ENCODE data around the gene BET1L. TPM values are rescaled to one million over a fixed set of nuclear protein-coding genes. Genes with fewer than 3 reads are reported as not detected.

The BET1L gene
- total and polyA plus RNA-seq, 10 of the 15 experiments (the other 5 are each of a cell fraction or from before 2014, with no cell fraction given) = 6.7 to 55.4 (median 39.7) TPM

DNA sequence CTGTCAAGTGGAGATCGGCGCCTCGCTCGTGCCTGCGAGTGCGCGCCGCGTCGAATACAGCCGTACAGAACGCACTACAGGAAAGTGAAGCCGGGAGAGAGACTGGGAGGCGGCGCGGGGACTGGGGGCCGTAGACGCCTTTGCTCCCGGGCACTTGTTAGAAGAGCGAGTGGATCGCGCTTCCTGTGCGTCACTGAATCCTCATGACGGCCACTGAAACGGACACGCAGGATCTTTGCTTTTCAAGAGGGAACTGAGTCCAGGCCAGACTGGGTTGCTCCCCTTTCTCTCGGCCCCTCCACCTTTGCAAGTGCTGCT is 623 bp upstream of the BET1L start (continued):
- TF ChIP-seq, protein P1, sequence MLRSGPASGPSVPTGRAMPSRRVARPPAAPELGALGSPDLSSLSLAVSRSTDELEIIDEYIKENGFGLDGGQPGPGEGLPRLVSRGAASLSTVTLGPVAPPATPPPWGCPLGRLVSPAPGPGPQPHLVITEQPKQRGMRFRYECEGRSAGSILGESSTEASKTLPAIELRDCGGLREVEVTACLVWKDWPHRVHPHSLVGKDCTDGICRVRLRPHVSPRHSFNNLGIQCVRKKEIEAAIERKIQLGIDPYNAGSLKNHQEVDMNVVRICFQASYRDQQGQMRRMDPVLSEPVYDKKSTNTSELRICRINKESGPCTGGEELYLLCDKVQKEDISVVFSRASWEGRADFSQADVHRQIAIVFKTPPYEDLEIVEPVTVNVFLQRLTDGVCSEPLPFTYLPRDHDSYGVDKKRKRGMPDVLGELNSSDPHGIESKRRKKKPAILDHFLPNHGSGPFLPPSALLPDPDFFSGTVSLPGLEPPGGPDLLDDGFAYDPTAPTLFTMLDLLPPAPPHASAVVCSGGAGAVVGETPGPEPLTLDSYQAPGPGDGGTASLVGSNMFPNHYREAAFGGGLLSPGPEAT (IDR thresholded peaks at IDR 0.05; ENCODE audit: low read depth) = 0 out of 2 replicates have a peak, but pooled peaks have one; percentile 10
- TF ChIP-seq TAF1 (IDR thresholded peaks at IDR 0.05; ENCODE audit: borderline replicate concordance, low read depth, low read length) = peak; percentile 29

DNA sequence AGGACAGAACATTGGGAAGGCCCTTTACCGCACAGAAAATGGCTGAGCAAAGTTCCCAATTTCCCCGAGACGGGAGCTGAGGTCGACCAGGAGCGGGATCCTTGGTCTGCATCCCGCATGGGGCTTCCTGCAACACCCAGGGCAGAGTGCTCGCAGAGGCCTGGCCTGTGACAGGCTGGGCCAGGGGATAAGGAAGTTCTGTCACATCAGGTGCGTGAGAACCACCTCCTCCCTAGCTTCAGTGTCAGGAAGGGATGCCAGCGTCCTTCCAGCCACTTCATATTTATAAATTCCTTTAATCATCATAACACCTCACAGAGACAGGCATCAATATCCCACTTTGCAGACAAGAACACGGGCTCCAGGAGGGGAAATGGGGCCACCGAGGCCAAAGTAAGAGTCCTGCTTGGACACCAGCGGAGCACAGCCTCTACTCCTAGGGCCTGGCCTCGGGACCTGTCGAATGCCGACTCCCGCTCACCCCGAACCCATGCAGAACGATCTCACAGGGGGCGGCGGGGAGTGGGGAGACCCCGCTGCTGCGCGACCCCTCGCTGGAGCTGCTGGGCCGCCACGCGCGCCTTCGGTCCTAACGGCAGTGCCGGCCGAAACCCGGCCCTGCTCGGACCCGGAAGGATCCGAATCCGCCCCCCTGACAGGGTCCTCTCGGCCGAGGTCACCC is 532 bp downstream of the BET1L start:
- peaks cover 57% of the 10 kb centered on the region for H3K79me2 ChIP-seq (ENCODE audit: control insufficient read depth, insufficient read depth, low read length)
- peaks cover 27% of the 10 kb centered on the region for H3K4me1 ChIP-seq (ENCODE audit: control insufficient read depth, insufficient read depth, low read length)
- peaks cover 11% of the 10 kb centered on the region for H4K20me1 ChIP-seq (ENCODE audit: control insufficient read depth, insufficient read depth)
- TF ChIP-seq SRF (IDR thresholded peaks at IDR 0.05; ENCODE audit: low read depth in 2 of 2, low read length in 2 of 2) = no peak
- peak; percentile 45; the same call in 1 of the 2 replicates for TF ChIP-seq DPF2 (IDR thresholded peaks at IDR 0.05)
- peak; percentile 28; the same call in 1 of the 2 replicates for TF ChIP-seq ZSCAN29 (IDR thresholded peaks at IDR 0.05)
- peak; percentile 74; the same call in 1 of the 2 replicates for TF ChIP-seq LARP7 (IDR thresholded peaks at IDR 0.05)
- TF ChIP-seq POLR2A (IDR thresholded peaks at IDR 0.05; ENCODE audit: low read depth, low read length) = peak; percentile 21; the same call in 1 of the 2 replicates
- 0 out of 2 replicates have a peak, but pooled peaks have one; percentile 5 for TF ChIP-seq SMC3 (IDR thresholded peaks at IDR 0.05; ENCODE audit: borderline replicate concordance, low read length)
- TF ChIP-seq, protein P2, sequence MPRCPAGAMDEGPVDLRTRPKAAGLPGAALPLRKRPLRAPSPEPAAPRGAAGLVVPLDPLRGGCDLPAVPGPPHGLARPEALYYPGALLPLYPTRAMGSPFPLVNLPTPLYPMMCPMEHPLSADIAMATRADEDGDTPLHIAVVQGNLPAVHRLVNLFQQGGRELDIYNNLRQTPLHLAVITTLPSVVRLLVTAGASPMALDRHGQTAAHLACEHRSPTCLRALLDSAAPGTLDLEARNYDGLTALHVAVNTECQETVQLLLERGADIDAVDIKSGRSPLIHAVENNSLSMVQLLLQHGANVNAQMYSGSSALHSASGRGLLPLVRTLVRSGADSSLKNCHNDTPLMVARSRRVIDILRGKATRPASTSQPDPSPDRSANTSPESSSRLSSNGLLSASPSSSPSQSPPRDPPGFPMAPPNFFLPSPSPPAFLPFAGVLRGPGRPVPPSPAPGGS (IDR thresholded peaks at IDR 0.05; ENCODE audit: borderline replicate concordance, insufficient read depth, low read depth, low read length, poor library complexity, severe bottlenecking) = no peak
- TF ChIP-seq TCF3 (IDR thresholded peaks at IDR 0.05; ENCODE audit: borderline replicate concordance, insufficient read depth, low read depth, low read length) = no peak
- TF ChIP-seq HDGF (IDR thresholded peaks at IDR 0.05) = peak; percentile 45; the same call in 1 of the 2 replicates
- peak; percentile 9 for TF ChIP-seq MEF2B (IDR thresholded peaks at IDR 0.05; ENCODE audit: partially characterized antibody, poor library complexity, severe bottlenecking)
- peak; percentile 80; the same call in 1 of the 2 replicates for TF ChIP-seq SMARCA5 (IDR thresholded peaks at IDR 0.05)
- peak; percentile 26; the same call in 1 of the 2 replicates for TF ChIP-seq RB1 (IDR thresholded peaks at IDR 0.05; ENCODE audit: borderline replicate concordance)
- no peak for TF ChIP-seq MEF2A (IDR thresholded peaks at IDR 0.05; ENCODE audit: insufficient read depth, low read depth, low read length)
- 0 out of 2 replicates have a peak, but pooled peaks have one; percentile 38 for TF ChIP-seq CHD1 (IDR thresholded peaks at IDR 0.05; ENCODE audit: low read depth, low read length)
- TF ChIP-seq, protein P1 (IDR thresholded peaks at IDR 0.05; ENCODE audit: low read depth) = 0 out of 2 replicates have a peak, but pooled peaks have one; percentile 11
- peak overlapping the region; percentile 84 for H3K4me3 ChIP-seq
- ATAC-seq (peak; percentile 1), FAIRE-seq (no peak), DNase-seq (ENCODE audit: low read depth, low spot score) (no peak)
- no TSS peak for BruUV-seq (replicated peaks)
- H2AFZ ChIP-seq (ENCODE audit: control insufficient read depth, low read depth, low read length) = peak overlapping the region; percentile 56
- CTCF ChIA-PET = interaction anchor here (0.7 to 1.8 kb wide), 11 partner anchors 12 to 409 kb away, joined by 3 to 10 read pairs (median 4); partner anchors contain the start of genes IRF7 and PSMD13
- peak overlapping the region; percentile 97 for H3K4me2 ChIP-seq (ENCODE audit: control insufficient read depth, insufficient read depth)
- POLR2A ChIA-PET = interaction anchor here (0.8 to 2.5 kb wide), 17 partner anchors 10 to 329 kb away, joined by 3 to 27 read pairs (median 6); partner anchors contain the start of genes PSMD13, RNH1 and SIRT3
- SMC1A ChIA-PET (ENCODE audit: uncharacterized antibody, unreplicated experiment) = interaction anchor here (0.7 to 2.6 kb wide), 6 partner anchors 10 to 148 kb away, joined by 3 to 12 read pairs (median 3); partner anchors contain the start of gene PSMD13
- in situ Hi-C loops (cut with MboI) = loop anchor here (5.0 to 10.0 kb wide), 2 partner anchors 158 to 301 kb away; partner anchors contain the start of genes B4GALNT4 and RNH1
- peak overlapping the region; percentile 97 for H3K9ac ChIP-seq (ENCODE audit: control insufficient read depth, insufficient read depth, low read length)
- intact Hi-C loops (cut with micrococcal nuclease; ENCODE audit: unreplicated experiment) = loop anchor here (1.0 to 10.0 kb wide), 5 partner anchors 30 to 238 kb away; partner anchors contain the start of genes ANO9, IFITM2, PSMD13 and SIRT3
- WGBS (ENCODE audit: insufficient coverage, insufficient replicate concordance, low lambda C conversion rate, missing lambda C conversion rate) = 1% methylated on average over 36 of the region's 39 CpGs
- no peaks in the 10 kb centered on the region for H3K9me3 ChIP-seq (replicated peaks; ENCODE audit: control insufficient read depth, insufficient read depth, low read length)
- RAD21 ChIA-PET (ENCODE audit: unreplicated experiment) = interaction anchor here (0.8 to 2.5 kb wide), 11 partner anchors 9 to 244 kb away, joined by 3 to 15 read pairs (median 6); partner anchors contain the start of genes IFITM1, IFITM2 and PSMD13
- no peaks in the 10 kb centered on the region for H3K27me3 ChIP-seq (replicated peaks in 1 of 2; ENCODE audit: control insufficient read depth in 2 of 2, insufficient read depth in 2 of 2, low read length in 1 of 2)
- peak overlapping the region; percentile 97 for H3K27ac ChIP-seq (ENCODE audit: control insufficient read depth, insufficient read depth)
- peaks cover 8 to 31% of the 10 kb centered on the region in 2 experiments for H3K36me3 ChIP-seq (ENCODE audit: control insufficient read depth in 2 of 2, insufficient read depth in 2 of 2, low read length in 1 of 2)

All from GM12878 (cell line).